Mucosa of rectum (tissue), 2 donors: ENCODE data around the gene LRRD1.
"Not testable (repeated sequence)": the region's sequence is repeated elsewhere in the genome, so short reads cannot be mapped to it uniquely, and the experiment has no call there.

Experiments used
- H3K27ac ChIP-seq, 2 donors: one replicate each; pipeline ENCODE4 v1.7.0; 2013; ENCODE audit warnings: inconsistent platforms in 2 of 2, low read depth in 2 of 2, low read length in 2 of 2
- H3K27me3 ChIP-seq, 2 donors: one replicate each; pipeline ENCODE4 v1.7.0; 2013; ENCODE audit warnings: low read length in 2 of 2; ENCODE audit not compliant: control insufficient read depth in 2 of 2, insufficient read depth in 2 of 2
- H3K36me3 ChIP-seq, 2 donors: one replicate each; pipeline ENCODE4 v1.7.0; 2013; ENCODE audit warnings: low read length in 2 of 2; ENCODE audit not compliant: control insufficient read depth in 2 of 2, insufficient read depth in 2 of 2
- H3K4me1 ChIP-seq, 2 donors: one replicate each; pipeline ENCODE4 v1.7.0; 2013; ENCODE audit warnings: low read length in 2 of 2, mild to moderate bottlenecking in 1 of 2; ENCODE audit not compliant: control insufficient read depth in 2 of 2, insufficient read depth in 2 of 2
- H3K4me3 ChIP-seq, 2 donors: one replicate each; pipeline ENCODE4 v1.7.0; 2013; ENCODE audit warnings: low read length in 2 of 2
- H3K9ac ChIP-seq, 2 donors: one replicate each; pipeline ENCODE4 v1.7.0; 2013; ENCODE audit warnings: low read length in 2 of 2, low read depth in 1 of 2, mild to moderate bottlenecking in 1 of 2
- H3K9me3 ChIP-seq, 2 donors: one replicate each; pipeline ENCODE4 v1.7.0; 2013; ENCODE audit warnings: low read length in 2 of 2; ENCODE audit not compliant: control insufficient read depth in 2 of 2
- donor health status: healthy.
- donor health status: Normal muscosa, but diverticular disease.

The LRRD1 gene

GRCh38 chr7:92121681-92122080, 57.3 kb downstream of the LRRD1 start:
- Histone ChIP-seq H3K9me3 (no peaks in the 10 kb centered on the region), H3K36me3 (peaks cover 35 to 43% of the 10 kb centered on the region in 2 donors), H3K27ac (no peak overlapping the region), H3K9ac (no peak overlapping the region), H3K4me1 (no peaks in the 10 kb centered on the region), H3K27me3 (no peaks in the 10 kb centered on the region), H3K4me3 (no peak overlapping the region)

GRCh38 chr7:92119213-92119759, 59.7 kb downstream of the LRRD1 start:
- Histone ChIP-seq H3K27ac (no peak overlapping the region), H3K4me1 (no peaks in the 10 kb centered on the region), H3K27me3 (no peaks in the 10 kb centered on the region), H3K9me3 (no peaks in the 10 kb centered on the region), H3K4me3 (no peak overlapping the region), H3K9ac (no peak overlapping the region), H3K36me3 (peaks cover 34 to 38% of the 10 kb centered on the region in 2 donors)

- no peak overlapping the region for H3K9ac ChIP-seq
- H3K4me1 ChIP-seq: no peaks in the 10 kb centered on the region
- H3K4me3 ChIP-seq: no peak overlapping the region
- H3K27ac ChIP-seq: no peak overlapping the region
- H3K9me3 ChIP-seq: no peaks in the 10 kb centered on the region
- H3K36me3 ChIP-seq: peaks cover 17 to 26% of the 10 kb centered on the region in 2 donors
- H3K27me3 ChIP-seq: no peaks in the 10 kb centered on the region
Measured at GRCh38 chr7:92116949-92117348, 62.0 kb downstream of the LRRD1 start.

GRCh38 chr7:92115821-92116220, 63.1 kb downstream of the LRRD1 start:
- Histone ChIP-seq H3K27ac (no peak overlapping the region), H3K9me3 (no peaks in the 10 kb centered on the region), H3K4me1 (no peaks in the 10 kb centered on the region), H3K27me3 (no peaks in the 10 kb centered on the region), H3K4me3 (no peak overlapping the region), H3K9ac (no peak overlapping the region), H3K36me3 (peaks cover 11 to 29% of the 10 kb centered on the region in 2 donors)

- H3K36me3 ChIP-seq: peaks cover 30 to 48% of the 10 kb centered on the region in 2 donors
Measured at GRCh38 chr7:92110857-92111256, 68.1 kb downstream of the LRRD1 start.

GRCh38 chr7:92108821-92109220, 70.1 kb downstream of the LRRD1 start:
- H3K4me3 ChIP-seq: no peak overlapping the region
- H3K27ac ChIP-seq: no peak overlapping the region
- no peaks in the 10 kb centered on the region for H3K9me3 ChIP-seq
- no peaks in the 10 kb centered on the region for H3K27me3 ChIP-seq
- H3K4me1 ChIP-seq: no peaks in the 10 kb centered on the region
- peaks cover 38 to 55% of the 10 kb centered on the region in 2 donors for H3K36me3 ChIP-seq
- H3K9ac ChIP-seq: no peak overlapping the region

More at GRCh38 chr7:92110857-92111256, 68.1 kb downstream of the LRRD1 start:
- H3K4me1 ChIP-seq: no peaks in the 10 kb centered on the region
- no peaks in the 10 kb centered on the region for H3K9me3 ChIP-seq
- no peak overlapping the region for H3K27ac ChIP-seq
- H3K27me3 ChIP-seq: no peaks in the 10 kb centered on the region
- H3K4me3 ChIP-seq: no peak overlapping the region
- H3K9ac ChIP-seq: no peak overlapping the region

GRCh38 chr7:92102862-92103261, 76.1 kb downstream of the LRRD1 start:
- H3K27me3 ChIP-seq, H3K4me1 ChIP-seq, H3K27ac ChIP-seq, H3K4me3 ChIP-seq, H3K9me3 ChIP-seq, H3K9ac ChIP-seq: not testable (repeated sequence)
- H3K36me3 ChIP-seq: peaks cover 59 to 69% of the 10 kb centered on the region in 2 donors

- Histone ChIP-seq H3K9me3 (no peaks in the 10 kb centered on the region), H3K4me3 (no peak overlapping the region), H3K4me1 (peaks cover 2 to 3% of the 10 kb centered on the region in 2 donors), H3K9ac (no peak overlapping the region), H3K27me3 (no peaks in the 10 kb centered on the region), H3K36me3 (peaks cover 62 to 73% of the 10 kb centered on the region in 2 donors), H3K27ac (no peak overlapping the region)
Measured at GRCh38 chr7:92100534-92100933, 78.4 kb downstream of the LRRD1 start.

- no peaks in the 10 kb centered on the region for H3K27me3 ChIP-seq
- H3K9ac ChIP-seq: no peak overlapping the region
- peaks cover 64 to 68% of the 10 kb centered on the region in 2 donors for H3K36me3 ChIP-seq
- no peak overlapping the region for H3K27ac ChIP-seq
- peaks cover 2% of the 10 kb centered on the region in 2 donors for H3K4me1 ChIP-seq
- no peak overlapping the region for H3K4me3 ChIP-seq
- no peaks in the 10 kb centered on the region for H3K9me3 ChIP-seq
Measured at GRCh38 chr7:92095380-92095779, 83.6 kb downstream of the LRRD1 start.
